Neural progenitor cell (in vitro differentiated cells): ENCODE measurements around the gene JAK1. TPM values are rescaled to one million over a fixed set of nuclear protein-coding genes. Genes with fewer than 3 reads are reported as not detected.
A peak's percentile ranks its signal among the peaks of the same experiment; 100 is the strongest.

Experiments
- DNase-seq: peaks from one replicate; pipeline ENCODE4 v3.0.0-alpha.2; 2016; ENCODE audit warnings: low spot score
- H2AFZ ChIP-seq: fragments of 200-600 bp; sonication (generic); replicated peaks from 2 replicates; pipeline ENCODE4 v1.6.1; 2016; ENCODE audit warnings: antibody characterized with exemption
- H3F3A ChIP-seq: fragments of 200-600 bp; sonication (generic); 2 replicates; pipeline ENCODE4 v1.6.1; 2016; ENCODE audit warnings: antibody characterized with exemption, low read depth
- H3K27ac ChIP-seq: fragments of 200-600 bp; sonication (generic); 2 replicates; pipeline ENCODE4 v1.5.1; 2016; ENCODE audit warnings: mild to moderate bottlenecking
- H3K27me3 ChIP-seq: fragments of 200-600 bp; sonication (generic); 2 replicates; pipeline ENCODE4 v1.6.1; 2016; ENCODE audit warnings: mild to moderate bottlenecking, moderate library complexity
- H3K36me3 ChIP-seq: fragments of 200-600 bp; sonication (generic); 2 replicates; pipeline ENCODE4 v1.5.1; 2016
- H3K4me1 ChIP-seq: fragments of 200-600 bp; sonication (generic); 2 replicates; pipeline ENCODE4 v1.6.1; 2016; ENCODE audit warnings: mixed run types
- H3K4me2 ChIP-seq: fragments of 200-600 bp; sonication (generic); 2 replicates; pipeline ENCODE4 v1.6.1; 2016
- H3K4me3 ChIP-seq: fragments of 200-600 bp; sonication (generic); 2 replicates; pipeline ENCODE4 v1.5.1; 2016
- H3K79me2 ChIP-seq: fragments of 200-600 bp; sonication (generic); 2 replicates; pipeline ENCODE4 v1.6.1; 2016; ENCODE audit warnings: low read depth
- H3K9ac ChIP-seq: fragments of 200-600 bp; sonication (generic); 2 replicates; pipeline ENCODE4 v1.6.1; 2016
- H3K9me3 ChIP-seq: fragments of 200-600 bp; sonication (generic); 2 replicates; pipeline ENCODE4 v1.5.1; 2016; ENCODE audit warnings: low read depth
- H4K20me1 ChIP-seq: fragments of 200-600 bp; sonication (generic); 2 replicates; pipeline ENCODE4 v1.6.1; 2016; ENCODE audit warnings: low read depth
- H3K27ac Mint-ChIP-seq: 3 replicates; pipeline ENCODE4 v1.8.0; 2021; ENCODE audit warnings: mixed read lengths
- H3K27me3 Mint-ChIP-seq: 2 replicates; pipeline ENCODE4 v1.8.0; 2022; ENCODE audit warnings: low read depth, mild to moderate bottlenecking, inconsistent platforms, moderate library complexity, mixed read lengths; ENCODE audit not compliant: insufficient read depth
- H3K36me3 Mint-ChIP-seq: 3 replicates; pipeline ENCODE4 v1.8.0; 2021; ENCODE audit warnings: mixed read lengths
- H3K4me1 Mint-ChIP-seq: 3 replicates; pipeline ENCODE4 v1.8.0; 2021; ENCODE audit warnings: mixed read lengths
- H3K4me3 Mint-ChIP-seq: 3 replicates; pipeline ENCODE4 v1.8.0; 2021; ENCODE audit warnings: mild to moderate bottlenecking, moderate library complexity, mixed read lengths
- H3K9me3 Mint-ChIP-seq: 3 replicates; pipeline ENCODE4 v1.8.0; 2020; ENCODE audit warnings: mixed read lengths
- CTCF ChIP-seq: fragments of 200-600 bp; sonication (generic); IDR thresholded peaks from 2 replicates; pipeline ENCODE4 v1.5.1; 2017; ENCODE audit warnings: antibody characterized with exemption, mild to moderate bottlenecking
- EZH2 ChIP-seq: fragments of 200-600 bp; sonication (generic); IDR thresholded peaks from 2 replicates; pipeline ENCODE4 v1.6.1; 2017; ENCODE audit warnings: antibody characterized with exemption, mild to moderate bottlenecking, moderate library complexity
- EZH2phosphoT487 ChIP-seq: fragments of 200-600 bp; sonication (generic); IDR thresholded peaks from 2 replicates; pipeline ENCODE4 v1.6.1; 2017; ENCODE audit warnings: antibody characterized with exemption
- total RNA-seq: library from RNA; depleted of rRNA; stranded (reverse); fragments of >200 nt; gene quantifications from 2 replicates; pipeline ENCODE4 v1.2.3, GENCODE V29; 2015; ENCODE audit warnings: low replicate concordance

The JAK1 gene
- total RNA-seq, 1 donor from 2014 or later: 6.5 TPM

DNA sequence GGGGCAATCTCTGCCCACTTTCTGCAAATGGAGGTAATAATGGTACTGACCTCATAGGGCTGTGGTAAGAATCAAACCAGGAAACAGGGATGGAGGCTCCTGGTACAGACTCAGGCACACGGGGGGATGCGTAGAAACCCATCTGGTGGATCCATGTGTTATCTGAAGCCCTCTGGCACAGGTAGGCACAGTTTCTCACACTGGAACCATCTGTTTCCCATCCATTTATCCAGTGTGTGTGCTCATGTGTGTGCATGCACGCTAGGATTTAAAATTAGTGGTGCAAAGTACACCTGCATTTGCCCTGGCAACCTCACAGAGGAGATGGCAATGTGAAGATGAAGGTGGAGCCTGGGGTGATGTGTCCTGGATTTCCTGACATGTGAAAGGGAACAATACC, 118.2 kb downstream of the JAK1 start:
- no peak for DNase-seq
- Histone ChIP-seq H3K4me1 (no peaks in the 10 kb centered on the region), H3K4me3 (no peak overlapping the region), H3K4me2 (no peak overlapping the region), H3K36me3 (no peaks in the 10 kb centered on the region), H3K27ac (no peak overlapping the region), H3K9me3 (no peaks in the 10 kb centered on the region), H2AFZ (no peak overlapping the region), H3K9ac (no peak overlapping the region), H3F3A (no peaks in the 10 kb centered on the region), H3K27me3 (no peaks in the 10 kb centered on the region), H3K79me2 (no peaks in the 10 kb centered on the region), H4K20me1 (no peaks in the 10 kb centered on the region)
- no peaks in the 10 kb centered on the region for H3K4me1 Mint-ChIP-seq
- no peak for TF ChIP-seq EZH2phosphoT487
- peaks cover 9% of the 10 kb centered on the region for H3K27me3 Mint-ChIP-seq
- peaks cover 20% of the 10 kb centered on the region for H3K36me3 Mint-ChIP-seq
- no peak overlapping the region for H3K4me3 Mint-ChIP-seq
- no peak overlapping the region for H3K27ac Mint-ChIP-seq
- H3K9me3 Mint-ChIP-seq: no peaks in the 10 kb centered on the region

GRCh38 chr1:64847666-64848065, 118.7 kb downstream of the JAK1 start:
- no peaks in the 10 kb centered on the region for H3K27me3 ChIP-seq
- H3K4me2 ChIP-seq: no peak overlapping the region
- no peak overlapping the region for H3K9ac ChIP-seq
- no peaks in the 10 kb centered on the region for H3K9me3 Mint-ChIP-seq
- H3K9me3 ChIP-seq: no peaks in the 10 kb centered on the region
- H3K36me3 ChIP-seq: no peaks in the 10 kb centered on the region
- no peaks in the 10 kb centered on the region for H3K4me1 Mint-ChIP-seq
- H3K27ac ChIP-seq: no peak overlapping the region
- no peaks in the 10 kb centered on the region for H3K79me2 ChIP-seq
- H4K20me1 ChIP-seq: no peaks in the 10 kb centered on the region
- H2AFZ ChIP-seq: no peak overlapping the region
- TF ChIP-seq EZH2phosphoT487 (no peak), CTCF (no peak)
- peaks cover 20% of the 10 kb centered on the region for H3K36me3 Mint-ChIP-seq
- H3F3A ChIP-seq: no peaks in the 10 kb centered on the region
- H3K4me3 ChIP-seq: no peak overlapping the region
- H3K27me3 Mint-ChIP-seq: peaks cover 9% of the 10 kb centered on the region
- H3K4me3 Mint-ChIP-seq: no peak overlapping the region
- DNase-seq: no peak
- H3K27ac Mint-ChIP-seq: no peak overlapping the region
- H3K4me1 ChIP-seq: no peaks in the 10 kb centered on the region

GRCh38 chr1:64846573-64847430, 119.5 kb downstream of the JAK1 start:
- DNase-seq: no peak
- TF ChIP-seq CTCF (no peak), EZH2 (no peak), EZH2phosphoT487 (no peak)
- no peaks in the 10 kb centered on the region for H3K9me3 ChIP-seq
- no peaks in the 10 kb centered on the region for H3K36me3 ChIP-seq
- no peak overlapping the region for H3K4me2 ChIP-seq
- Mint-ChIP-seq H3K4me3 (no peak overlapping the region), H3K36me3 (peaks cover 20% of the 10 kb centered on the region), H3K27me3 (peaks cover 9% of the 10 kb centered on the region), H3K27ac (peak overlapping the region; percentile 64), H3K4me1 (no peaks in the 10 kb centered on the region), H3K9me3 (no peaks in the 10 kb centered on the region)
- H3K4me3 ChIP-seq: no peak overlapping the region
- no peaks in the 10 kb centered on the region for H4K20me1 ChIP-seq
- no peaks in the 10 kb centered on the region for H3K4me1 ChIP-seq
- H2AFZ ChIP-seq: no peak overlapping the region
- H3K27ac ChIP-seq: no peak overlapping the region
- H3K27me3 ChIP-seq: no peaks in the 10 kb centered on the region
- no peaks in the 10 kb centered on the region for H3F3A ChIP-seq
- H3K9ac ChIP-seq: no peak overlapping the region
- no peaks in the 10 kb centered on the region for H3K79me2 ChIP-seq

DNA sequence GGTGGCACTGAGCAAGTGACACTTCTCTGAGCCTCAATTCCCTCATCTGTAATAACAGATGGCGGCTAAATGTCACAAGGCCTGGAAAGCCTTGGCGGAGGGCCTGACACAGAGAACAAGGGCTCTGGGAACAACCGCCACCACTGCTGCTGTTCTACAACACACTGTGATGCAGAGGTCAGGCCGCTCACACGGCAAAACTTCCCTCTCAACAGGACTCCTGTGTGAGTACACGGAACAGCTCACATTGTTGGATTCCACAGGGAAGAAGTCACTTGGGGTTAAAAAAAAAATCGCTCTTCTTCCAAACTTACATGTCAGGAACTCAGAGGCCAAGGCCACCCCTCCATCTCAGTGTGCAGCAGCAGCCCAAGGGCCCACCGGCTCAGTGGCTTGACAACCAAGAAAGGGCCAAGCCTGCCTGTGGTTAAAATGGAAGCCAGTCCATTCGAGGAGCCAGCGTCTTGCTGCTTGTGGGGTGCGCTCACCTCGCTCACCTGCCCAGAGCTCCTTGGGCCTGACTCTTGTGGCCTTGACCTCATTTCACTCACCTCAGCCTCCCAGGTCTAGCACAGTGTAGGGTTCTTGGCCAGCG, 120.4 kb downstream of the JAK1 start:
- no peak overlapping the region for H3K4me3 ChIP-seq
- H3K27ac Mint-ChIP-seq: peak overlapping the region; percentile 64
- TF ChIP-seq EZH2 (no peak), EZH2phosphoT487 (no peak), CTCF (no peak)
- H3K27me3 Mint-ChIP-seq: peaks cover 9% of the 10 kb centered on the region
- no peaks in the 10 kb centered on the region for H4K20me1 ChIP-seq
- H3F3A ChIP-seq: no peaks in the 10 kb centered on the region
- no peaks in the 10 kb centered on the region for H3K36me3 ChIP-seq
- no peaks in the 10 kb centered on the region for H3K27me3 ChIP-seq
- H3K9ac ChIP-seq: no peak overlapping the region
- H3K9me3 Mint-ChIP-seq: no peaks in the 10 kb centered on the region
- no peak overlapping the region for H3K4me3 Mint-ChIP-seq
- no peaks in the 10 kb centered on the region for H3K4me1 ChIP-seq
- H2AFZ ChIP-seq: no peak overlapping the region
- no peaks in the 10 kb centered on the region for H3K9me3 ChIP-seq
- no peak overlapping the region for H3K27ac ChIP-seq
- peaks cover 20% of the 10 kb centered on the region for H3K36me3 Mint-ChIP-seq
- no peak for DNase-seq
- H3K79me2 ChIP-seq: no peaks in the 10 kb centered on the region
- peaks cover 4% of the 10 kb centered on the region for H3K4me1 Mint-ChIP-seq
- no peak overlapping the region for H3K4me2 ChIP-seq
